GM12864 (cell line): ENCODE data around the gene CLEC4C.

Experiments
- DNase-seq: peaks from one replicate; pipeline ENCODE4 v3.0.0-alpha.2; 2011; ENCODE audit warnings: low read depth
- H3K4me3 ChIP-seq: 2 replicates; pipeline ENCODE4 v1.5.1; 2011; ENCODE audit warnings: mild to moderate bottlenecking, low read depth, low read length, control low read depth
- TF ChIP-seq, protein P1 (sequence below): IDR thresholded peaks from 2 replicates; pipeline ENCODE4 v1.5.1; 2011; ENCODE audit warnings: low read depth, mild to moderate bottlenecking, moderate library complexity, low read length, control low read depth, inconsistent platforms; ENCODE audit errors: missing control alignments

CLEC4C gene

DNA sequence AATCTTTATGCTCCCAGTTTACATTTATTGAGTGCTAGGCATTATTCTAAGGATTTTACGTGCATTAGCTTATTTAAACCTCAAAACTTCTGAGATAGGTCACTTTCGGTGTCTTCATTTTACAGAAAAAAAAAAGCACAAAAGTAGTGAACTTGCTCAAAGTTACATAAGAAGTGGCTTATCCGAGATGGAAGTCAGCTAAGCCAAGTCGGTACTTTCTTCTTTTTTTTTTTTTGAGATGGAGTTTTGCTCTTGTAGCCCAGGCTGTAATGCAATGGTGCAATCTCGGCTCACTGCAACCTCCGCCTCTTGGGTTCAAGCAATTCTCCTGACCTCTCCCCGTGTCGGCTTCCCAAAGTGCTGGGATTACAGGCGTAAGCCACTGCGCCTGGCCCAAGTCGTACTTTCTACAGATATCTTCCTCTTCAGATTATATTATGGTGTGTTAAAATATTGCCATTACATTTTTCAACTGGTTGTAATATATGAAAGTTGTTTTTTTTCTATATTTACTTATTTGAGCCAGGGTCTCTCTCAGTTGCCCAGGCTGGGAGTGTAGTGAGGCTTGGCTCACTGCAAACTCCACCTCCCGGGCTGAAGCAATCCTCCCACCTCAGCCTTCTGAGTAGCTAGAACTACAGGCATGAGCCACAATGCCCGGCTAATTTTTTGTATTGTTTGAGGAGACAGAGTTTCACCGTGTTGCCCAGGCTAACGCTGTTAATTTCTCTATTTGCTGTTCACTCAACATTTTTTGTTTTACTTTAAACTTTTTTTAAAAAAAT lies 27.0 kb downstream of the CLEC4C start:
- TF ChIP-seq, protein P1, sequence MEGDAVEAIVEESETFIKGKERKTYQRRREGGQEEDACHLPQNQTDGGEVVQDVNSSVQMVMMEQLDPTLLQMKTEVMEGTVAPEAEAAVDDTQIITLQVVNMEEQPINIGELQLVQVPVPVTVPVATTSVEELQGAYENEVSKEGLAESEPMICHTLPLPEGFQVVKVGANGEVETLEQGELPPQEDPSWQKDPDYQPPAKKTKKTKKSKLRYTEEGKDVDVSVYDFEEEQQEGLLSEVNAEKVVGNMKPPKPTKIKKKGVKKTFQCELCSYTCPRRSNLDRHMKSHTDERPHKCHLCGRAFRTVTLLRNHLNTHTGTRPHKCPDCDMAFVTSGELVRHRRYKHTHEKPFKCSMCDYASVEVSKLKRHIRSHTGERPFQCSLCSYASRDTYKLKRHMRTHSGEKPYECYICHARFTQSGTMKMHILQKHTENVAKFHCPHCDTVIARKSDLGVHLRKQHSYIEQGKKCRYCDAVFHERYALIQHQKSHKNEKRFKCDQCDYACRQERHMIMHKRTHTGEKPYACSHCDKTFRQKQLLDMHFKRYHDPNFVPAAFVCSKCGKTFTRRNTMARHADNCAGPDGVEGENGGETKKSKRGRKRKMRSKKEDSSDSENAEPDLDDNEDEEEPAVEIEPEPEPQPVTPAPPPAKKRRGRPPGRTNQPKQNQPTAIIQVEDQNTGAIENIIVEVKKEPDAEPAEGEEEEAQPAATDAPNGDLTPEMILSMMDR = no peak
- no peak overlapping the region for H3K4me3 ChIP-seq
- DNase-seq = no peak

DNA sequence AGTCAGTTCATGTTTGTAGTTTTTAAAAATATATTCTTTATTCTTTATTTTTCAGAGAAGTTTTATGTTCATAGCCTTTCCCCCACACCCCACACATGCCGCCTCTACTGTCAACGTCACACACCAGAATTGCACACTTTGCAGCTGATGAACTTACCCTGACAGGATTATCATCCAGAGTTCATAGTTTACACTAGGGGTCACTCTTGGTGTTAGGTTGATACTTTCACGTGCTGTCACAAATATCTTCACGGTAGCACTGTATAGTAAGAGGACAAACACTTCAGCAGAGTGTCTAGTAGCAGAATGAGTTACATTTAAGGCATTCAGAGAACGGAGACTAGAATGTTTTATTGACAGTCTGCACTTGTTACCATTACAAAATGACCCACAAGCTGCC lies 30.8 kb downstream of the CLEC4C start:
- no peak overlapping the region for H3K4me3 ChIP-seq
- TF ChIP-seq, protein P1 = no peak
- no peak for DNase-seq

DNA sequence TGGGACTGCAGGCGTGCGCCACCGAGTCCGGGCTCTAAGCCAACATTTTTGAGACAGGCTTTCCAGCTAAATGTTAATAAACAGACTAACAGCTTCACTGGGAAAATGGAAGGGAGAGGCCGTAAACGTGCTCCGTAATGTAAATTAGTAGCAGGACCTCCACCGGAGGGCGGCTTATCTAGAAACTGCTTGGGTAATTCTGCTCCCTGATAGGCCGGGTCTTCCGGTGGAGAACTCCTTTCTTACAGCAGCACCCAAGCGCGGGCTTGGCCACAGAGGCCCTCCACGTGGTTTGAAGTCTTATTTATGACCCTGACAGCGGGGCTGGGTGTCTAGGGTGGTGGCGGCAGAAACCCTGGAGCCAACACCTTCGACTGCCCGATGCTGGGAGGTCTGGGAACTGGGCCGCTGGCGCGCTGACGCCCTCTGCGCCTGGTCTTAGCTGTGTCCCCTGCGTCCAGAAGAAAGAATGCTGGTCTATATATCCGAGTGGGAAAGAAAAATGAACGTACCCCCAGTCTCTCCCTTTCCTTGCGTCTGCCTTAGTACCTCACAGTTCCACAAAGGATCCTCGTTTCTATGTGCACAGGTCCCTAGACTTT lies 34.2 kb downstream of the CLEC4C start:
- no peak overlapping the region for H3K4me3 ChIP-seq
- no peak for DNase-seq
- TF ChIP-seq, protein P1 = no peak

DNA sequence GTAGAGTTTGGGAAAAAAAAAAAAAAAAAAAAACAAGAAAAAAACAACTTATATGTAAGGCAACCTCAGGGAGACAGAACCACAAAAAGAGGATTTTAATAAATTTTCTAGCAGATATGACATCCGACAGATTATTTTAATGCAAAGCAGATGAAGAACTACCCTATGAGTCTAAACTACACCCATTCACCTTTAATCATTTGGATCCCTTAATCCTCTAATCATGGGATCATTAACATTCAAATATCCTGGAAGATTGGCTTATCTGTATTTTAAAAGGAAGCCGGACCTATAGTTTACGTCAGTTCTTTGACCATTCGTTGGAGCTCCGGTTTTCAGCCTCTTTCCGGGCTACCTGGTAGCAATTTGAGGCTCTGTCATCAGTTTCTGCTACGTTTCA lies 36.0 kb downstream of the CLEC4C start, which contains the start of gene DPPA3:
Gene DPPA3 (plus strand): TSS at position 301 of the 400 bp plus-strand sequence. CDS start 138 bp downstream, outside the sequence.
- H3K4me3 ChIP-seq = no peak within 1 kb of the TSS
- TF ChIP-seq, protein P1 = no peak
- DNase-seq = no peak

DNA sequence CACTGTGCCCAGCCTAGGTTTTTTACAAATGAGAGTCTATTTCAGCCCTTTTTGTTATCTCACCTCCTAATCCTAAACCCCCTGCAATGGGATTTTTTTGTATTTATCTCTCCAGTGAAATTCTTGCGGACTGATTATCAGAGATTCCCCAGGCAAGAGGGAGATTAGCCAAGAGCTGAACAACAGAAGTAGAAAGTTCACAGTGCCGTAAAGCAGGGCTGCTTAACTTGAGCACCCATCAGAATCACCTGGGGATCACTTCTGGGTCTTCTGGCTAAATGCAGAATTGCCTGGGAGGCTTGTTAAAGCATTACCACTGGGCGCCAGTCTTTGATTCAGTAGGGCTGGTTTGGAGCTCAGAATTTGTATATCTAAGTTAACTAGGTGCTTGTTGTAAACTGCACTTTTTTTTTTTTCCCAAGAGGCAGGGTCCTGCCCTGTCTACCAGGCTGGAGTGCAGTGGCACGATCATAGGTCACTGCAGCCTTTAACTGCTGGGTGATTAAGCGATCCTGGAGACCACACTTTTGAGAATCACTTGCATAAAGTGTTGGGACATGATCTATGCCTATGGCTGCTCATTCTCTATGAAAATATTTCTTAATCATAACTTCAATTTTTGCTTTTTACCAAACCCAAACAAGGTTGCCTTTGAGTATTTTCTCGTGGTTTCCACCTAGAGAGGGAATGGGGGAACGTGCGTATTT lies 37.1 kb downstream of the CLEC4C start:
- no peak overlapping the region for H3K4me3 ChIP-seq
- TF ChIP-seq, protein P1 = no peak
- DNase-seq = no peak

DNA sequence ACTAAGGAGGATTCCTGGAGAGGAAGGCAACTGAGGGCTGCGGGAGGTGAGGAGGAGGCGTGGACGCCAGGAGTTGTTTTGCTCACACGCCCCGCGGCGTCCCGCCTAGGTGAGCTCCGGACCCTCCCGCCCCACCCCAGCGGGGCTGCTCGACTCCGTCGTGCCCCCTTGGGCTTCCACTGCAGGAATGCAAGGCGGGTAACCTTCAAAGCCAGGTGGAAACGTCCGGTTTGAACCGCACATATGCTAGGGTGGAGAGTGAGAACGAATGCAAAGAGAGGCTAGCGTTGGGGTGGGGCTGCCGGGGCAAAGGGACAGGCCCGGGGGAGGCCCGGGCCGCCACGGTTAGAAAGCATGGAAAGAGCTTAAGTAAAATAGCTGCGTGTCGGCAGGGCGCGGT lies 41.3 kb downstream of the CLEC4C start:
- DNase-seq = no peak
- no peak overlapping the region for H3K4me3 ChIP-seq
- TF ChIP-seq, protein P1 = no peak
